OCI-LY1 (cell line): ENCODE results near the gene HOXA7.

Source experiments
- H2AFZ ChIP-seq: fragments of 200-600 bp; sonication (generic), shearing (Covaris generic); 2 replicates; pipeline ENCODE4 v1.6.0; 2014; ENCODE audit warnings: antibody characterized with exemption, mild to moderate bottlenecking, low read length
- H3F3A ChIP-seq: fragments of 200-600 bp; sonication (generic), shearing (Covaris generic); 2 replicates; pipeline ENCODE4 v1.6.0; 2014; ENCODE audit warnings: mild to moderate bottlenecking, antibody characterized with exemption, low read length, moderate library complexity; ENCODE audit not compliant: insufficient read depth
- H3K27ac ChIP-seq: fragments of 200-600 bp; sonication (generic); 2 replicates; pipeline ENCODE4 v1.5.1; 2014; ENCODE audit warnings: low read length, mixed run types, mild to moderate bottlenecking, low read depth; ENCODE audit not compliant: poor library complexity, severe bottlenecking
- H3K27me3 ChIP-seq: fragments of 200-600 bp; sonication (generic); 2 replicates; pipeline ENCODE4 v1.6.0; 2014; ENCODE audit warnings: antibody characterized with exemption, mild to moderate bottlenecking, low read length, moderate library complexity; ENCODE audit not compliant: insufficient read depth
- H3K36me3 ChIP-seq: fragments of 200-600 bp; sonication (generic); 2 replicates; pipeline ENCODE4 v1.6.1; 2014; ENCODE audit warnings: mild to moderate bottlenecking, antibody characterized with exemption, low read length, moderate library complexity, mixed read lengths; ENCODE audit not compliant: insufficient read depth
- H3K4me1 ChIP-seq: fragments of 200-600 bp; sonication (generic); 2 replicates; pipeline ENCODE4 v1.5.1; 2014; ENCODE audit warnings: mild to moderate bottlenecking, low read length, moderate library complexity; ENCODE audit not compliant: insufficient read depth, severe bottlenecking
- H3K4me2 ChIP-seq: fragments of 200-600 bp; sonication (generic), shearing (Covaris generic); 2 replicates; pipeline ENCODE4 v1.6.1; 2014; ENCODE audit warnings: low read length
- H3K4me3 ChIP-seq: fragments of 200-600 bp; sonication (generic); 2 replicates; pipeline ENCODE4 v1.5.1; 2014; ENCODE audit warnings: low read length, low read depth, mild to moderate bottlenecking, mixed read lengths; ENCODE audit not compliant: poor library complexity, severe bottlenecking
- H3K79me2 ChIP-seq: fragments of 200-600 bp; shearing (Covaris generic); 2 replicates; pipeline ENCODE4 v1.6.1; 2016; ENCODE audit warnings: mixed run types, low read length, mixed read lengths; ENCODE audit not compliant: insufficient read depth
- H3K9ac ChIP-seq: fragments of 200-600 bp; sonication (generic), shearing (Covaris generic); 2 replicates; pipeline ENCODE4 v1.6.1; 2014; ENCODE audit warnings: mild to moderate bottlenecking, low read length, mixed read lengths
- H3K9me2 ChIP-seq: fragments of 200-600 bp; sonication (generic), shearing (Covaris generic); 2 replicates; pipeline ENCODE4 v1.6.1; 2014; ENCODE audit warnings: low read depth, mild to moderate bottlenecking, low read length, mixed read lengths
- H3K9me3 ChIP-seq: fragments of 200-600 bp; shearing (Covaris generic); 2 replicates; pipeline ENCODE4 v1.6.1; 2014; ENCODE audit warnings: low read length, mixed read lengths
- H4K20me1 ChIP-seq: fragments of 200-600 bp; sonication (generic), shearing (Covaris generic); 2 replicates; pipeline ENCODE4 v1.6.0; 2016; ENCODE audit warnings: mild to moderate bottlenecking, low read length; ENCODE audit not compliant: insufficient read depth
- EZH2 ChIP-seq: fragments of 200-600 bp; sonication (generic), shearing (Covaris generic); IDR thresholded peaks from 2 replicates; pipeline ENCODE4 v1.8.0; 2017; ENCODE audit warnings: borderline replicate concordance, mixed run types, mild to moderate bottlenecking, antibody characterized with exemption, low read length, moderate library complexity, mixed read lengths
- TF ChIP-seq, protein P1 (sequence below): fragments of 200-600 bp; sonication (generic), shearing (Covaris generic); IDR thresholded peaks from 2 replicates; pipeline ENCODE4 v1.5.1; 2017; ENCODE audit warnings: mild to moderate bottlenecking, antibody characterized with exemption, low read length, moderate library complexity, mixed read lengths

Gene HOXA7

GRCh38 chr7:27148756-27149641 is 7.5 kb downstream of the HOXA7 start:
- TF ChIP-seq EZH2, result no peak
- TF ChIP-seq, protein P1, sequence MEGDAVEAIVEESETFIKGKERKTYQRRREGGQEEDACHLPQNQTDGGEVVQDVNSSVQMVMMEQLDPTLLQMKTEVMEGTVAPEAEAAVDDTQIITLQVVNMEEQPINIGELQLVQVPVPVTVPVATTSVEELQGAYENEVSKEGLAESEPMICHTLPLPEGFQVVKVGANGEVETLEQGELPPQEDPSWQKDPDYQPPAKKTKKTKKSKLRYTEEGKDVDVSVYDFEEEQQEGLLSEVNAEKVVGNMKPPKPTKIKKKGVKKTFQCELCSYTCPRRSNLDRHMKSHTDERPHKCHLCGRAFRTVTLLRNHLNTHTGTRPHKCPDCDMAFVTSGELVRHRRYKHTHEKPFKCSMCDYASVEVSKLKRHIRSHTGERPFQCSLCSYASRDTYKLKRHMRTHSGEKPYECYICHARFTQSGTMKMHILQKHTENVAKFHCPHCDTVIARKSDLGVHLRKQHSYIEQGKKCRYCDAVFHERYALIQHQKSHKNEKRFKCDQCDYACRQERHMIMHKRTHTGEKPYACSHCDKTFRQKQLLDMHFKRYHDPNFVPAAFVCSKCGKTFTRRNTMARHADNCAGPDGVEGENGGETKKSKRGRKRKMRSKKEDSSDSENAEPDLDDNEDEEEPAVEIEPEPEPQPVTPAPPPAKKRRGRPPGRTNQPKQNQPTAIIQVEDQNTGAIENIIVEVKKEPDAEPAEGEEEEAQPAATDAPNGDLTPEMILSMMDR, result no peak
- no peak overlapping the region for H3K27ac ChIP-seq
- H3K9me2 ChIP-seq, result no peaks in the 10 kb centered on the region
- H3K9ac ChIP-seq, result no peak overlapping the region; the same call in 1 of the 2 replicates
- H3K27me3 ChIP-seq, result peaks cover 24% of the 10 kb centered on the region; the same call in 1 of the 2 replicates
- H3K9me3 ChIP-seq, result no peaks in the 10 kb centered on the region
- H3K79me2 ChIP-seq, result no peaks in the 10 kb centered on the region
- H3K4me1 ChIP-seq, result peaks cover 61% of the 10 kb centered on the region
- no peaks in the 10 kb centered on the region for H3K36me3 ChIP-seq
- peak overlapping the region; percentile 58 for H3K4me3 ChIP-seq
- no peaks in the 10 kb centered on the region for H3F3A ChIP-seq
- H2AFZ ChIP-seq, result no peak overlapping the region
- H4K20me1 ChIP-seq, result no peaks in the 10 kb centered on the region
- peak overlapping the region; percentile 91; the same call in 1 of the 2 replicates for H3K4me2 ChIP-seq

- peak overlapping the region; percentile 58 for H3K4me3 ChIP-seq
- TF ChIP-seq, protein P1, result no peak
- TF ChIP-seq EZH2, result no peak
- no peak overlapping the region for H2AFZ ChIP-seq
- peaks cover 64% of the 10 kb centered on the region for H3K4me1 ChIP-seq
- H3K36me3 ChIP-seq, result no peaks in the 10 kb centered on the region
- H3F3A ChIP-seq, result no peaks in the 10 kb centered on the region
- no peak overlapping the region for H3K27ac ChIP-seq
- peaks cover 24% of the 10 kb centered on the region; the same call in 1 of the 2 replicates for H3K27me3 ChIP-seq
- H3K9ac ChIP-seq, result peak overlapping the region; percentile 42; the same call in 1 of the 2 replicates
- H3K9me3 ChIP-seq, result no peaks in the 10 kb centered on the region
- H4K20me1 ChIP-seq, result no peaks in the 10 kb centered on the region
- H3K9me2 ChIP-seq, result no peaks in the 10 kb centered on the region
- no peaks in the 10 kb centered on the region for H3K79me2 ChIP-seq
- H3K4me2 ChIP-seq, result peak overlapping the region; percentile 91
Observed at GRCh38 chr7:27148031-27148755, 8.3 kb downstream of the HOXA7 start.

GRCh38 chr7:27147199-27148030 is 9.1 kb downstream of the HOXA7 start, which contains the start of gene HOXA6:
Gene HOXA6, minus strand, starts transcription at chr7:27147774. Its CDS starts 25 bp downstream, at chr7:27147749.
- H3K9me3 ChIP-seq, result no peaks in the 10 kb centered on the region

More at GRCh38 chr7:27147199-27148030, 9.1 kb downstream of the HOXA7 start, which contains the start of gene HOXA6:
- no peaks in the 10 kb centered on the region for H3K36me3 ChIP-seq
- H3F3A ChIP-seq, result no peaks in the 10 kb centered on the region
- H3K4me3 ChIP-seq, result peak within 1 kb of the TSS; percentile 58
- no peak within 1 kb of the TSS for H3K27ac ChIP-seq
- H3K9ac ChIP-seq, result peak within 1 kb of the TSS; percentile 42; the same call in 1 of the 2 replicates
- H3K9me2 ChIP-seq, result no peaks in the 10 kb centered on the region
- peaks cover 20% of the 10 kb centered on the region; the same call in 1 of the 2 replicates for H3K27me3 ChIP-seq
- H2AFZ ChIP-seq, result no peak within 1 kb of the TSS
- peaks cover 68% of the 10 kb centered on the region for H3K4me1 ChIP-seq
- peak within 1 kb of the TSS; percentile 91 for H3K4me2 ChIP-seq
- H4K20me1 ChIP-seq, result no peaks in the 10 kb centered on the region
- TF ChIP-seq EZH2, result 0 out of 2 replicates have a peak, but pooled peaks have one; percentile 95
- TF ChIP-seq, protein P1, result no peak
- no peaks in the 10 kb centered on the region for H3K79me2 ChIP-seq
